GM18499 (cell line): Measurements from ENCODE around the gene MOXD1.
"Not testable (repeated sequence)": the region's sequence is repeated elsewhere in the genome, so short reads cannot be mapped to it uniquely, and the experiment has no call there.

ENCODE experiments used
- ATAC-seq: cut with Tn5 transposase; IDR thresholded peaks from one replicate; pipeline ENCODE4 v1.9.1; 2021; ENCODE audit warnings: moderate number of reproducible peaks; ENCODE audit not compliant: insufficient read depth, unreplicated experiment

MOXD1 gene

DNA sequence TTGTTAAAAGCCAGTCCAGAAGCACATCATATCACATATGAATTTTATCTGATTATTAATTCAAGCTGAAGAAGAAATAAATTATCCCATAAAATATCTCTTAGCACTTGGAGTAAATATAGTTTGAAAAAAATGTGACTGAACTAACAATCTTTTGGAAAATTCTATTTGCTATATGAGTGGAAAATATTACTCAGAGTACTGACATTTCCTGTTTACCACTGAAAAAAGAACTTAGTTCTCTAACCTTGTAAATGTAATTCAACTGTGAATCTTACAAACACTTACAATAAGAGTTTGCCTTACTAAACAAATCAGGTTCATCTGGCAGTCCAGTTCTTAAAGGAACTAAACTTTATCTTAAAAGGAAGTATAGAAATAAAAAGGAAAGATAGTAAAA is 44.2 kb downstream of the MOXD1 start:
- ATAC-seq: no peak

- no peak for ATAC-seq
Measured at GRCh38 chr6:132354517-132355167, 46.6 kb downstream of the MOXD1 start.

DNA sequence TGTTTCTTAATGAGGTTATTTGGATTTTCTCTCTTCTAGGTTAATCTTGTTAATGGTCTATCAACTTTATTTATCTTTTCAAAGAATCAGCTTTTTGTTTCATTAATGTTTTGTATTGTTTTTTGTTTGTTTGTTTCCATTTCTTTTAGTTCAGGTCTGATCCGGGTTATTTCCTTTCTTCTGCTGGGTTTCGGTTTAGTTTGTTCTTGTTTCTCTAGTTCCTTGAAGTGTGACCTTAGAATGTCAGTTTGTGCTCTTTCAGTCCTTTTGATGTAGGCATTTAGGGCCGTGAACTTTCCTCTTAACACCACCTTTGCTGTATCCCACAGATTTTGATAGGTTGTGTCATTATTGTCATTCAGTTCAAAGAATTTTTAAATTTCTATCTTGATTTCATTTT is 49.3 kb downstream of the MOXD1 start:
- ATAC-seq: not testable (repeated sequence)

DNA sequence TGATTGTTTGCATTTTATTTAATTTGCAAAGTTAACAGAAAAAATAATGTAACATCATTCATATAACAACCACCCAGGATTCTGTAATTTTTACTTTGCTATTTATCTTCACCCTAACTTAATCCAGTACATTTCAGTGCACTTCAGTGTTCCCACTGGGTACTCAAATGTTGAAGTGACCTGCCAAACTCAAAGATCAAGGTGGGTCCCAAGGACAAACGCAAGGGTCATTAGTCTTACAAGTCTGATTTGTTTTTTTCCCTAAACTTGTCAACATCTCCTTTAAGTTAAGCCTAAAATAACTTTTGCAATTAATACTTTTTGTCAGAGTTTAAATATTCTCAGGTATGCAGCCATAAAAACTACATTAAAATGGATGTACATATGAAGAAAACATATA is 53.0 kb downstream of the MOXD1 start:
- no peak for ATAC-seq

DNA sequence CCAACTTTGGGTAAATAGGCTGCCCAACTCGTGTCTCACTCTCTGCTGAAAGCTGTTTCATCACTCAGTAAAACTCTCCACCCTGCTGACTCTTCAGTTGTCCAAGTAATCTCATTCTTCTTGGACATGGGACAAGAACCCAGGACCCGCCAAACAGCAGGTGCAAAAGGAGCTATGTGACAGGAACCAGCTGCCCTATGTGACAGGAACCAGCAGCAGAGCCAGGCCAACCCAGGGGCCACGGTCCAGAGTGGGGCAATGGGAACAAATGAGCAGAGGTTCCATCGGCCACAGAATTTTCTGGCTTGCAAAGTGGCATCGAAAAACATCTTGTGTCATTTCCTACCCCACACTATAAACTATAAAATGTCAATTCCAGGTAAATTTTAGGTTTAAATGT is 56.5 kb downstream of the MOXD1 start:
- ATAC-seq: no peak

GRCh38 chr6:132341646-132342045 is 59.6 kb downstream of the MOXD1 start:
- ATAC-seq: no peak

GRCh38 chr6:132334521-132334885 is 66.8 kb downstream of the MOXD1 start:
- no peak for ATAC-seq

DNA sequence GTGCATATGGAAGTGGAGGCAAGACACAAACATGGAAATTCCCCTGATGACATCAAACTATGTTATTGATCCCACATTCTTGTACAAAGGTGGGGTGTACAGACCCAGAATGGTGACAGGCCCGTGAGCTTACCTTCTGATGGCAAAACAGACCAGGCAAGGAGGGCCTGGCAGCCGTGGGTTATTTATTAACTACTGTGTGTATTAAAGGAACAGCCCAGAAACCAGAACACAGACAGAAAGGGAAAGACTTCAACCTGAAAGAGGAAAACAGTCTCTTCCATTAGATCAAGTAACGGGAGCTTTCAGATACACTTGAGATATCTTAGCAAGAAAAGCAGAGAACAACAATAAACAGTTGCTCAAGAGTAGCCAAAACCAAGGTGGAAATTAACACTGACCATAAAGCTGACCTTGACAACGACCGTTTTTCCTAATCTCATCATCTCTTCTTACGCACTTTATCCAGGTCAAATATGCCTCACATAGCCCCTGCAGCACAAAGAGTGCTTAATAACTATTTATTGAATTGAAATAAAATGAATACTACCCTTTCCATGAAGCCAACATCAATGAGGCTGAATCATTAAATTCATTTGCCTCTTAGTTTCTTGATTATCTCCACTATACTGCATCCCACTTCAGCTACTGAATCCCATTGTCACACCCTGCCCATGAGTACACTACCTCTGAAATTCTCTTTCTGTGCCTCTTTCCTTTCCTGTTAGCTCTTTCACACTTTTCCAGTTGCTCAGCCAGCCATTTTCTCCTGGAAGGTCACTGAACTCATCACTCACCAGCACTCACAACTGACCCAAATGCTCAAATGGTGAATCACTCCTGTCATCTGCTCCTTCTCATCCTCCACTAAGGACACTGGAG is 67.4 kb downstream of the MOXD1 start:
- no peak for ATAC-seq

GRCh38 chr6:132330759-132331158 is 70.5 kb downstream of the MOXD1 start:
- ATAC-seq: no peak

GRCh38 chr6:132322398-132322797 is 78.9 kb downstream of the MOXD1 start:
- no peak for ATAC-seq

DNA sequence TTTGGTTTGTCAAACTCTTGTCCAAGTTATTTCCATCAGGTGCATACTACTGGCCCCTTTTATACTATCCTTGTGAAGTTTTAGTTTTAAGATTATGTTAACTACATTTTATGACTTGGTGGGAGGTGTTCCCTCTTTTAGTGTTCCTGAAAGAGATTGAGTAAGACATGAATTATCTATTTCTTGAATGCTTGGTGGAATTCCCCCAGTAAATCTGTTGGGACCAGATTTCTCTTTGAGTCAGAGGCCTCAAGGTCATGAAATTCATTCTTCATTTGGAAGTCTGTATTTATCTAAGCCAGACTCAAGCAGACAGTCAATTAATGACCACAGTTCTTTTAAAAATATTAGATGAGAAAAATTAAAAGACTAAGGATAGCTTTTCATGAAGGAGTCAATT is 81.3 kb downstream of the MOXD1 start:
- no peak for ATAC-seq

DNA sequence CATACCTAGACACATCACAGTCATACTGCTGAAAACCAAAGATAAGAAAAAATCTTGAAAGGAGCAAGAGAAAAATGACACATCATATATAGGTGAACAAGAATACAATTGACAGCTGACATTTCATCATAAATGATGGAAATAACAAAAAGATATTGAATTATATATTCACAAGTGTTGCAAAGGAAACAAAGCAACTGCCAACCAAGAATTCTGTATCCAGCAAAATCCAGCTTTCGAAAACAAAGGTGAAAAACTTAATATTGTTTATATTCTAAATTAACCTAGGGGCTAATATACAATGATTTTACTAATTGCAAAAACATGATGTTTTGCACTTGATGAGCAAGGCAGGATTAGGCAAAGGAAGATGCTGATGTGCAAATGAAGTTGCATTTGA is 84.3 kb downstream of the MOXD1 start:
- no peak for ATAC-seq

- no peak for ATAC-seq
Measured at GRCh38 chr6:132314432-132314831, 86.8 kb downstream of the MOXD1 start.

GRCh38 chr6:132310921-132311320 is 90.4 kb downstream of the MOXD1 start:
- ATAC-seq: no peak

DNA sequence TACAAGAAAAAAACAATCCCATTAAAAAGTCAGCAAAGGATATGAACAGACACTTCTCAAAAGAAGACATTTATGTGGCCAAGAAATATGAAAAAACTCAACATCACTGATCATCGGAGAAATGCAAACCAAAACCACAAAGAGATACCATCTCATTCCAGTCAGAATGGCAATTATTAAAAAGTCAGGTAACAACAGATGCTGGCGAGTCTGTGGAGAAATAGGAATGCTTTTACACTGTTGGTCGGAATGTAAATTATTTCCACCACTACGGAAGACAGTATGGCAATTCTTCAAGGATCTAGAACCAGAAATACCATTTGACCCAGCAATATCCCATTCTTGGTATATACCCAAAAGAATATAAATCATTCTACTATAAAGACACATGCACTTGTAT is 91.1 kb downstream of the MOXD1 start:
- not testable (repeated sequence) for ATAC-seq

DNA sequence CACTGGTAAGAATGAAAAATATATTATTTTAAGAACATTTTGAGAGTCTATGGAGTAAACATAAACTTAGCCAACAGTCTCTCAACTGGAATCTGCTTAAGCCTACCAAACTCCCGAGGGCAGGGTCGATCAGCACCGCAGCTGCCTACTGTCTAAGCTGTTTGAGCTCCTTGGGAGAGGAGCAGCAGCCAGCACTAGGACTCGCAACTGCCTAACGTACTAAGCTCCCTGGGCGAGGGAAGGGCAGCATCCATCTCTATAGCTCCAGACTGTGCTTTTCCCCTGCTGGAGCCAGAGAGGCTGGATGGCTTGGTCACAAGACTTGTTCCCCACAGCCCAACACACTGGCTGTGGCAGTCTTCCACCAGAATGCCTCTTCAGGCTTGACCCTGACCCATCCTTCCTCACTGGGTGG is 96.4 kb downstream of the MOXD1 start:
- no peak for ATAC-seq

- ATAC-seq: no peak
Measured at GRCh38 chr6:132300323-132300949, 100.8 kb downstream of the MOXD1 start.

DNA sequence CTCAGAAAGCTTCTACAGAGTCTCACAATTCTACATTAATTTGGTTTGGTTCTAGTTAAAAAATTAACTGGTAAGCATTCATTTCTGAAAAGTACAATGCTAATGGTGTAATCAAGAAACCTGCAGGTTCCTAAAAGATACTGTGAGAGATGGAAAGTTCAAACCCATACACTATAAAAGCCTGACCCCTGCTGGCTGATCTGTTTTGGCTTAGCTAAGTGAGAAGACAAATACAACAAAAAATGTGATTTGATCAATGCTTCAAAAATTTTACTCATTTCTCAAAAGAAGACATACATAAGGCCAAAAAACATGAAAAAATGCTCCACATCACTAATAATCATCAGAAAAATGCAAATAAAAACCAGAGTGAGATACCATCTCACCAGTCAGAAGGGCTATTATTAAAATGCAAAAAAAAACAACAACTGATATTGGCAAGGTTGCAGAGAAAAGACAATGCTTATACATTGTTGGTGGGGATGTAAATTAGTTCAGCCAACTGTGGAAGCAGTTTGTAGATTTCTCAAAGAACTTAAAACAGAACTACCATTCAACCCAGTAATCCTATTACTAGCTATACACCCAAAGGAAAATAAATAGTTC is 102.8 kb downstream of the MOXD1 start:
- ATAC-seq: no peak

GRCh38 chr6:132289756-132290155 is 111.5 kb downstream of the MOXD1 start:
- no peak for ATAC-seq

DNA sequence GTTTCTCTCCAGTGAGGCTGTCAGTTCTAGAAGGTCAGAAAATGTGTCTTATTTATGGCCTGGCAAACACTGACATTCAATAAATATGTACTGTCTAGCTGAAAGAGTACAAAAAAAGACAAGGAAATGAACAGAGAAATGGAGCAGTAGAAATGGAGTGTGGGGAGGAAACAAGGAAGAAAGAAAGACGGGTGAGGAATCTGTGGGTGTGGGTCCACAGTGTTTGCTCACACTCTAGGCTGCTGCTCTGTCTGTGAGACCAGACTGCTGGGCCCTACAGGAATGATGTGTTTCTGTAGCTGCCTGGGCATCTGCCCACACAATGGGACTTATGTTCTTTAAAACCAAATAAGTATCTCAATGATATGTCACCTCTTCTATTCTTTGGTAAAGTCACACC is 114.2 kb downstream of the MOXD1 start:
- ATAC-seq: no peak
